HL-60/S4 treated with phorbol 12-myristate 13-acetate at 8.2 ng/mL for 4 days and 3 days (cell line): Measurements from ENCODE around the gene PCDHGA1.
"Not testable (repeated sequence)": the region's sequence is repeated elsewhere in the genome, so short reads cannot be mapped to it uniquely, and the experiment has no call there.

ENCODE experiments used
- in situ Hi-C: fragments of 300-500 bp; cut with MboI; formaldehyde crosslinking; loops from 2 replicates; pipeline ENCODE4 v1.15.0; 2022; ENCODE audit warnings: low sequenced_read_pairs

Gene PCDHGA1

DNA sequence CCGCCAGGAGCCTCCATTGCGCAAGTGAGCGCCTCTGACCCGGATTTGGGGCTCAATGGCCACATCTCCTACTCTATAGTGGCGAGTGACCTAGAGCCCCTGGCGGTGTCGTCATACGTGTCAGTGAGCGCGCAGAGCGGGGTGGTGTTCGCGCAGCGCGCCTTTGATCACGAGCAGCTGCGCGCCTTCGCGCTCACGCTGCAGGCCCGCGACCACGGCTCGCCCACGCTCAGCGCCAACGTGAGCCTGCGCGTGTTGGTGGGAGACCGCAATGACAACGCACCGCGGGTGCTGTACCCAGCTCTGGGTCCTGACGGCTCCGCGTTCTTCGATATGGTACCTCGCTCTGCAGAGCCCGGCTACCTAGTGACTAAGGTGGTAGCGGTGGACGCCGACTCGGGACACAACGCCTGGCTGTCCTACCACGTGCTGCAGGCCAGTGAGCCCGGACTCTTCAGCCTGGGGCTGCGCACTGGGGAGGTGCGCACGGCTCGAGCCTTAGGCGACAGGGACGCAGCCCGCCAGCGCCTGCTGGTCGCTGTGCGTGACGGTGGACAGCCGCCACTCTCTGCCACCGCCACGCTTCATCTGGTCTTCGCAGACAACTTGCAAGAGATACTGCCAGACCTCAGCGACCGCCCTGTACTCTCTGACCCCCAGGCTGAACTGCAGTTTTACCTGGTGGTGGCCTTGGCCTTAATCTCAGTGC lies 79.4 kb downstream of the PCDHGA1 start:
- in situ Hi-C loops, result loop anchor here (10.0 kb wide), 2 partner anchors 115 to 145 kb away; no protein-coding TSS in a partner anchor

DNA sequence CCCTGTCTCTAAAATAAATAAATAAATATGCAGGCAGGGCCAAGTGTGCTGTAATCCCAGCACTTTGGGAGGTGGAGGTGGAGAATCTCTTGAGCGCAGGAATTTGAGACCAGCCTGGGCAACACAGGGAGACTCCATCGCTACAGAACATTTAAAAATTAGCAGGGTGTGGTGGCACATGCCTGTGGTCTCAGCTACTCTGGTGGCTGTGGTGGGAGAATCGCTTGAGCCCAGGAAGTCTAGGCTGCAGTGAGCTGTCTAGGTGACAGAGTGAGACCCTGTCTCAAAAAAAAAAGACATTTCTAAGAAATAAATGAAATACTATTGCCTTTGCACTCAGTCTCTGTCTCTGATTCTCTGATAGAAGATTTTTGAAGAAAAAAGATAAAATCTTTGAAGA lies 81.3 kb downstream of the PCDHGA1 start:
- in situ Hi-C loops, result loop anchor here (10.0 kb wide), 2 partner anchors 113 to 143 kb away; no protein-coding TSS in a partner anchor

DNA sequence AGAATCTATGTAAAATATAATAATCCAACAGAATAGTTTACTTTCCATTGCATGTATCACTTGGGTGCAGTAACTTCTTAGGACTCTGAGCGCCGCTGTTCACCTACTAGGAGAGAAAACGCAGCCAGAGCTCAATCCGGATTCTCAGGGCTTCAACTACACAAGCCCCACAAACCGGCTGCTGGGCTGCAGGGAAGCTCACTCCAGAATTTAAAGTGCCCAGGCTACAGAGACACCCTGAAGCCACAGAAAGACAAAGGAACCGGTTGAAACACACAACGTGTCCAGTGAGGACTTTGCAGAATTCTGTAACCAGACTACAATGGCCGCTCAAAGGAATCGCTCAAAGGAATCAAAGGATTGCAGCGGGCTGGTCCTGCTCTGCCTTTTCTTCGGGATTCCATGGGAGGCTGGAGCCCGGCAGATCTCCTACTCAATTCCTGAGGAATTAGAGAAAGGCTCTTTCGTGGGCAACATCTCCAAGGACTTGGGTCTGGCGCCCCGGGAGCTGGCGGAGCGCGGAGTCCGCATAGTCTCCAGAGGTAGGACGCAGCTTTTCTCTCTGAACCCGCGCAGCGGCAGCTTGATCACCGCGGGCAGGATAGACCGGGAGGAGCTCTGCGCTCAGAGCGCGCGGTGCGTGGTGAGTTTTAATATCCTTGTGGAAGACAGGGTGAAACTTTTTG lies 82.7 kb downstream of the PCDHGA1 start, which contains the start of gene PCDHGA10:
PCDHGA10 (plus strand) TSS at position 134 of the 686 bp plus-strand sequence; CDS start at position 323, 189 bp downstream.
- in situ Hi-C loops, result loop anchor here (10.0 kb wide), 2 partner anchors 112 to 142 kb away; no protein-coding TSS in a partner anchor

DNA sequence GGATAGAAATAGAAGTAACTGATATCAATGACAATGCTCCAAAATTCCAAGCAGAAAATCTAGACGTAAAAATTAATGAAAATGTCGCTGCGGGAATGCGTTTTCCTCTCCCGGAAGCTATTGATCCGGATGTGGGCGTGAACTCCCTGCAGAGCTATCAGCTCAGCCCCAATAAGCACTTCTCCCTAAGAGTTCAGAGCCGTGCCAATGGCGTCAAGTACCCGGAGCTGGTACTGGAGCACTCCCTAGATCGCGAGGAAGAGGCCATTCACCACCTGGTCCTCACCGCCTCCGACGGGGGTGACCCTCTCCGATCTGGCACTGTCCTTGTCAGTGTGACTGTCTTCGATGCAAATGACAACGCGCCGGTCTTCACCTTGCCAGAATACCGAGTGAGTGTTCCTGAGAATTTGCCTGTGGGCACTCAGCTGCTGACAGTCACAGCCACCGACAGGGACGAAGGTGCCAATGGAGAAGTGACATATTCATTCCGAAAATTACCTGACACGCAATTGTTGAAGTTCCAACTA lies 83.3 kb downstream of the PCDHGA1 start:
- in situ Hi-C loops, result loop anchor here (10.0 kb wide), 2 partner anchors 111 to 141 kb away; no protein-coding TSS in a partner anchor

DNA sequence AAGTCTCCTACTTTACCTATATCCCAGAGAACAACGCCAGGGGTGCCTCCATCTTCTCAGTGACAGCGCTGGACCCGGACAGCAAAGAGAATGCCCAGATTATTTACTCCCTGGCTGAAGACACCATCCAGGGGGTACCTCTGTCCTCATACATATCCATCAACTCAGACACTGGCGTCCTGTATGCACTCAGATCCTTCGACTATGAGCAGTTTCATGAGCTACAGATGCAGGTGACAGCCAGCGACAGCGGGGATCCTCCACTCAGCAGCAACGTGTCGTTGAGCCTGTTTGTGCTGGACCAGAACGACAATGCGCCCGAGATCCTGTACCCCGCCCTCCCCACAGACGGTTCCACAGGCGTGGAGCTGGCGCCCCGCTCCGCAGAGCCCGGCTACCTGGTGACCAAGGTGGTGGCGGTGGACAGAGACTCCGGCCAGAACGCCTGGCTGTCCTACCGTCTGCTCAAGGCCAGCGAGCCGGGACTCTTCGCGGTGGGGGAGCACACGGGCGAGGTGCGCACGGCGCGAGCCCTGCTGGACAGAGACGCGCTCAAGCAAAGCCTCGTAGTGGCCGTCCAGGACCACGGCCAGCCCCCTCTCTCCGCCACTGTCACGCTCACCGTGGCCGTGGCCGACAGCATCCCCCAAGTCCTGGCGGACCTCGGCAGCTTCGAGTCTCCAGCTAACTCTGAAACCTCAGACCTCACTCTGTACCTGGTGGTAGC lies 84.4 kb downstream of the PCDHGA1 start:
- in situ Hi-C loops, result loop anchor here (10.0 kb wide), 2 partner anchors 110 to 140 kb away; no protein-coding TSS in a partner anchor

DNA sequence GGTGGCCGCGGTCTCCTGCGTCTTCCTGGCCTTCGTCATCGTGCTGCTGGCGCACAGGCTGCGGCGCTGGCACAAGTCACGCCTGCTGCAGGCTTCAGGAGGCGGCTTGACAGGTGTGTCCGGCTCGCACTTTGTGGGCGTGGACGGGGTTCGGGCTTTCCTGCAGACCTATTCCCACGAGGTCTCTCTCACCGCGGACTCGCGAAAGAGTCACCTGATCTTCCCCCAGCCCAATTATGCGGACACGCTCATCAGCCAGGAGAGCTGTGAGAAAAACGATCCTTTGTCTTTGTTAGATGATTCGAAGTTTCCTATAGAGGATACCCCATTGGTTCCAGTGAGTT lies 84.9 kb downstream of the PCDHGA1 start:
- in situ Hi-C loops, result loop anchor here (10.0 kb wide), 2 partner anchors 110 to 140 kb away; no protein-coding TSS in a partner anchor

DNA sequence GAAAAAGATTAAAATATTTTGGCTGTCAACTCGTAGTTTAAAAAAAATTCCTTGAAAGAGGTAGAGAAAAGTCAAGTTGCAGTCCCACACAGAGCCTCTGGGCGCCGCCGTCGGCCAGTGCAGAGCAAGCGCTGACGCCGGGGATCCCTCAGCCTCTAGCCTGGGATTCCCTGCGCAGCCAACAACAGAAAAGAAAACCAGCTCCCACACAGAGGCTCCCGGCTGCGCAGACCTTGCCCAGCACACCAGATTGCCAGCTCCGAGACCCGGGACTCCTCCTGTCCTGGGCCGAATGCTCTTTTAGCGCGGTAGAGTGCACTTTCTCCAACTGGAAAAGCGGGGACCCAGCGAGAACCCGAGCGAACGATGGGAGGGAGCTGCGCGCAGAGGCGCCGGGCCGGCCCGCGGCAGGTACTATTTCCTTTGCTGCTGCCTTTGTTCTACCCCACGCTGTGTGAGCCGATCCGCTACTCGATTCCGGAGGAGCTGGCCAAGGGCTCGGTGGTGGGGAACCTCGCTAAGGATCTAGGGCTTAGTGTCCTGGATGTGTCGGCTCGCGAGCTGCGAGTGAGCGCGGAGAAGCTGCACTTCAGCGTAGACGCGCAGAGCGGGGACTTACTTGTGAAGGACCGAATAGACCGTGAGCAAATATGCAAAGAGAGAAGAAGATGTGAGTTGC lies 87.3 kb downstream of the PCDHGA1 start, which contains the start of gene PCDHGB7:
PCDHGB7 (plus strand) TSS at position 184 of the 679 bp plus-strand sequence; CDS start at position 367, 183 bp downstream.
- in situ Hi-C loops, result loop anchor here (10.0 kb wide), 2 partner anchors 107 to 137 kb away; no protein-coding TSS in a partner anchor

DNA sequence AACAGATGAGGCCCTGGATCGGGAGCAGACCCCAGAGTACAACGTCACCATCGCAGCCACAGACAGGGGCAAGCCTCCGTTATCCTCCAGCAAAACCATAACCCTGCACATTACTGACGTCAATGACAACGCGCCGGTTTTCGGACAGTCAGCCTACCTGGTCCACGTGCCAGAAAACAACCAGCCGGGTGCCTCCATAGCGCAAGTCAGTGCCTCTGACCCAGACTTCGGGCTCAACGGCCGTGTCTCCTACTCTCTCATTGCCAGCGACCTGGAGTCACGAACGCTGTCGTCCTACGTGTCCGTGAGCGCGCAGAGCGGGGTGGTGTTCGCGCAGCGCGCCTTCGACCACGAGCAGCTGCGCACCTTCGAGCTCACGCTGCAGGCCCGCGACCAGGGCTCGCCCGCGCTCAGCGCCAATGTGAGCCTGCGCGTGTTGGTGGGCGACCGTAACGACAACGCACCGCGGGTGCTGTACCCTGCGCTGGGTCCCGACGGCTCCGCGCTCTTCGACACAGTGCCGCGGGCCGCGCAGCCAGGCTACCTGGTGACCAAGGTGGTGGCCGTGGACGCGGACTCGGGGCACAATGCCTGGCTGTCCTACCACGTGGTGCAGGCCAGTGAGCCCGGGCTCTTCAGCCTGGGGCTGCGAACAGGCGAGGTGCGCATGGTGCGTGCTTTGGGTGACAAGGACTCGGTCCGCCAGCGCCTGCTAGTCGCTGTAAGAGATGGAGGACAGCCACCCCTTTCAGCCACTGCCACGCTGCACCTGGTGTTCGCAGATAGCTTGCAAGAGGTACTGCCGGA lies 89.0 kb downstream of the PCDHGA1 start:
- in situ Hi-C loops, result loop anchor here (10.0 kb wide), 2 partner anchors 106 to 136 kb away; no protein-coding TSS in a partner anchor

DNA sequence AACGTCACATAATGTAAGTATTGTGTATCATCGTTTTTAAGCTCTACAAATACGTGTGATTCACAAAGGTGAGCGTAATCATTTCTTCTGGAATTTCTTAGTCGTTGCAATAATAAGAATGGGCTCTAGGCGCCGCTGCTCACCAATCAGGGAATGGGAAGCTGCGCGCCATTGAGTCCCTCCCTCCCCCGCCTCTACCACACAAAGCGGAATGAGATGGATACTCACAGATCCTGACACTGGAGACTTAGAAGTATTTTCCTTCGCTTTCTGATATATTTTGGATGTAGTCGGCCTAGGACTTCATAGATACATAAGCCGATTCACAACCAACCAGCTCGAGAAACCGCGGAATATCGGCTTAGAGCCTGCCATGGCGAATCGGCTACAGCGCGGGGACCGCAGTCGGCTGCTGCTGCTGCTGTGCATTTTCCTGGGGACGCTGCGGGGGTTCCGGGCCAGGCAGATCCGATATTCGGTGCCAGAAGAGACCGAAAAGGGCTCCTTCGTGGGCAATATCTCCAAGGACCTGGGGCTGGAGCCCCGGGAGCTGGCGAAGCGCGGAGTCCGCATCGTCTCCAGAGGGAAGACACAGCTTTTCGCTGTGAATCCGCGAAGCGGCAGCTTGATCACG lies 90.7 kb downstream of the PCDHGA1 start, which contains the start of gene PCDHGA11:
PCDHGA11 (plus strand) TSS at position 197 of the 634 bp plus-strand sequence; CDS start at position 374, 177 bp downstream.
- in situ Hi-C loops, result no loop called here

DNA sequence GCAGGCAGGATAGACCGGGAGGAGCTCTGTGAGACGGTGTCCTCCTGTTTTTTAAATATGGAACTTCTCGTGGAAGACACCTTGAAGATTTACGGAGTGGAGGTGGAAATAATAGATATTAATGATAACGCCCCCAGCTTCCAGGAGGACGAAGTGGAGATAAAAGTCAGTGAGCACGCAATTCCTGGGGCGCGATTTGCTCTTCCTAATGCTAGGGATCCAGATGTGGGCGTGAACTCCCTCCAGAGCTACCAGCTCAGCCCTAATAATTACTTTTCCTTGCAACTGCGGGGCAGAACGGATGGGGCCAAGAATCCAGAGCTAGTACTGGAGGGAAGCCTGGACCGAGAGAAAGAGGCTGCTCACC lies 91.2 kb downstream of the PCDHGA1 start:
- in situ Hi-C loops, result no loop called here

DNA sequence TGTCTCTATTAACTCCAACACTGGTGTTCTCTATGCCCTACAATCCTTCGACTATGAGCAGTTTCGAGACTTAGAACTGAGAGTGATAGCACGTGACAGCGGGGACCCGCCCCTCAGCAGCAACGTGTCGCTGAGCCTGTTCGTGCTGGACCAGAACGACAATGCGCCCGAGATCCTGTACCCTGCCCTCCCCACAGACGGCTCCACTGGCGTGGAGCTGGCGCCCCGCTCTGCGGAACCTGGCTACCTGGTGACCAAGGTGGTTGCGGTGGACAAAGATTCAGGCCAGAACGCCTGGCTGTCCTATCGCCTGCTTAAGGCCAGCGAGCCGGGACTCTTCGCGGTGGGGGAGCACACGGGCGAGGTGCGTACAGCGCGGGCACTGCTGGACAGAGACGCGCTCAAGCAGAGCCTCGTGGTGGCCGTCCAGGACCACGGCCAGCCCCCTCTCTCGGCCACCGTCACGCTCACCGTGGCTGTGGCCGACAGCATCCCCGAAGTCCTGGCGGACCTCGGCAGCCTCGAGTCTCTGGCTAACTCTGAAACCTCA lies 92.5 kb downstream of the PCDHGA1 start:
- in situ Hi-C loops, result no loop called here

DNA sequence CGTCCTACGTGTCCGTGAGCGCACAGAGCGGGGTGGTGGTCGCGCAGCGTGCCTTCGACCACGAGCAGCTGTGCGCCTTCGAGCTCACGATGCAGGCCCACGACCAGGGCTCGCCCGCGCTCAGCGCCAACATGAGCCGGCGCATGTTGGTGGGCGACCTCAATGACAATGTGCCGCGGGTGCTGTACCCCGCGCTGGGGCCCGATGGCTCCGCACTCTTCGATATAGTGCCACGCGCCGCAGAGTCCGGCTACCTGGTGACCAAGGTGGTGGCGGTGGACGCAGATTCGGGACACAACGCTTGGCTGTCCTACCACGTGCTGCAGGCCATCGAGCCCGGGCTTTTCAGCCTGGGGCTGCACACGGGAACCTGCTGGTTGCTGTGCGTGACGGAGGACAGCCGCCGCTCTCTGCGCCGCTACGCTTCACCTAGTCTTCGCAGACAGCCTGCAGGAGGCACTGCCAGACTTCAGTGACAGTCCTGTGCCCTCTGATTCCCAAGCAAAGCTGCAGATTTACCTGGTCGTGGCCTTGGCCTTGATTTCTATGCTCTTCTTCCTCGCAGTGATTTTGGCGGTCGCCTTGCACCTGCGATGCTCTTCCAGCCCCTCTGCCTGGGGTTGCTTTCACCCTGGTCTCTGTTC lies 97.6 kb downstream of the PCDHGA1 start:
- in situ Hi-C loops, result no loop called here

DNA sequence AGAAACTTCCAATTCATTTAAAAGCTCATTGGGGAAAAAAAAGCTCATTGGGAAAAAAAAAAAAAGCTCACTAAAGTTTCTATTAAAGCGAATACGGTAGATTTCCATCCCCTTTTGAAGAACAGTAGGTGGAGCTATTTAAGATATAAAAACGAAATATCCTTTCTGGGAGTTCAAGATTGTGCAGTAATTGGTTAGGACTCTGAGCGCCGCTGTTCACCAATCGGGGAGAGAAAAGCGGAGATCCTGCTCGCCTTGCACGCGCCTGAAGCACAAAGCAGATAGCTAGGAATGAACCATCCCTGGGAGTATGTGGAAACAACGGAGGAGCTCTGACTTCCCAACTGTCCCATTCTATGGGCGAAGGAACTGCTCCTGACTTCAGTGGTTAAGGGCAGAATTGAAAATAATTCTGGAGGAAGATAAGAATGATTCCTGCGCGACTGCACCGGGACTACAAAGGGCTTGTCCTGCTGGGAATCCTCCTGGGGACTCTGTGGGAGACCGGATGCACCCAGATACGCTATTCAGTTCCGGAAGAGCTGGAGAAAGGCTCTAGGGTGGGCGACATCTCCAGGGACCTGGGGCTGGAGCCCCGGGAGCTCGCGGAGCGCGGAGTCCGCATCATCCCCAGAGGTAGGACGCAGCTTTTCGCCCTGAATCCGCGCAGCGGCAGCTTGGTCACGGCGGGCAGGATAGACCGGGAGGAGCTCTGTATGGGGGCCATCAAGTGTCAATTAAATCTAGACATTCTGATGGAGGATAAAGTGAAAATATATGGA lies 100.2 kb downstream of the PCDHGA1 start, which contains the start of gene PCDHGA12:
PCDHGA12 (plus strand) TSS at position 176 of the 782 bp plus-strand sequence; CDS start at position 429, 253 bp downstream.
- in situ Hi-C loops, result no loop called here

DNA sequence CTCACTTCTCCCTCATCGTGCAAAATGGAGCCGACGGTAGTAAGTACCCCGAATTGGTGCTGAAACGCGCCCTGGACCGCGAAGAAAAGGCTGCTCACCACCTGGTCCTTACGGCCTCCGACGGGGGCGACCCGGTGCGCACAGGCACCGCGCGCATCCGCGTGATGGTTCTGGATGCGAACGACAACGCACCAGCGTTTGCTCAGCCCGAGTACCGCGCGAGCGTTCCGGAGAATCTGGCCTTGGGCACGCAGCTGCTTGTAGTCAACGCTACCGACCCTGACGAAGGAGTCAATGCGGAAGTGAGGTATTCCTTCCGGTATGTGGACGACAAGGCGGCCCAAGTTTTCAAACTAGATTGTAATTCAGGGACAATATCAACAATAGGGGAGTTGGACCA lies 101.0 kb downstream of the PCDHGA1 start:
- in situ Hi-C loops, result no loop called here

DNA sequence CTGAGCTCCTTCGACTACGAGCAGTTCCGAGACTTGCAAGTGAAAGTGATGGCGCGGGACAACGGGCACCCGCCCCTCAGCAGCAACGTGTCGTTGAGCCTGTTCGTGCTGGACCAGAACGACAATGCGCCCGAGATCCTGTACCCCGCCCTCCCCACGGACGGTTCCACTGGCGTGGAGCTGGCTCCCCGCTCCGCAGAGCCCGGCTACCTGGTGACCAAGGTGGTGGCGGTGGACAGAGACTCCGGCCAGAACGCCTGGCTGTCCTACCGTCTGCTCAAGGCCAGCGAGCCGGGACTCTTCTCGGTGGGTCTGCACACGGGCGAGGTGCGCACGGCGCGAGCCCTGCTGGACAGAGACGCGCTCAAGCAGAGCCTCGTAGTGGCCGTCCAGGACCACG lies 102.0 kb downstream of the PCDHGA1 start:
- in situ Hi-C loops, result not testable (repeated sequence)

DNA sequence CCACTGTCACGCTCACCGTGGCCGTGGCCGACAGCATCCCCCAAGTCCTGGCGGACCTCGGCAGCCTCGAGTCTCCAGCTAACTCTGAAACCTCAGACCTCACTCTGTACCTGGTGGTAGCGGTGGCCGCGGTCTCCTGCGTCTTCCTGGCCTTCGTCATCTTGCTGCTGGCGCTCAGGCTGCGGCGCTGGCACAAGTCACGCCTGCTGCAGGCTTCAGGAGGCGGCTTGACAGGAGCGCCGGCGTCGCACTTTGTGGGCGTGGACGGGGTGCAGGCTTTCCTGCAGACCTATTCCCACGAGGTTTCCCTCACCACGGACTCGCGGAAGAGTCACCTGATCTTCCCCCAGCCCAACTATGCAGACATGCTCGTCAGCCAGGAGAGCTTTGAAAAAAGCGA lies 102.4 kb downstream of the PCDHGA1 start:
- in situ Hi-C loops, result not testable (repeated sequence)

DNA sequence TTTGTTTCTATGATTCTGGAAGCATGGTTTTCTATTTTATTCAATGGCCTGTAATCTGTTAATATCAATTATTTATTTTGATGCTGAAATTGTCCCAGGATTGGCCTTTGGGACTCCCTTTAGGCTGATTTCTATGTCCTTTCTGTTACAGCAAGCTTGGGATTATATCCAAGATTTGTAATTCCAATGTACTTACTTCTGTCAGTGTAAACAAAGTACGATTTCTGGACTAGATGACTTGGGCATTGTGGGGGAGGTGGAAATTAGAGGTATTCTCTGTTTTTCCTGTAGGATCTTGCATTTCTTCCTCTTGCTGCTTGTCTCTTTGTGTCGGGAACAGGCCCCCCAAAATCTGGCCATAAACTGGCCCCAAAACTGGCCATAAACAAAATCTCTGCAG lies 103.7 kb downstream of the PCDHGA1 start:
- in situ Hi-C loops, result no loop called here
